DND-41 (cell line): ENCODE results near the gene PWWP2B.

ENCODE experiments used
- ATAC-seq: fragments of 200-7000 bp; cut with Tn5 transposase; 3 replicates; pipeline ENCODE4 v1.9.1; 2021; ENCODE audit warnings: low read depth; ENCODE audit not compliant: insufficient read depth
- DNase-seq: peaks from one replicate; pipeline ENCODE4 v3.0.0-alpha.2; 2020
- H2AFZ ChIP-seq: 2 replicates; pipeline ENCODE4 v1.6.0; 2012; ENCODE audit warnings: low read depth, low read length
- H3K27ac ChIP-seq: 2 replicates; pipeline ENCODE4 v1.5.1; 2012; ENCODE audit warnings: low read length, inconsistent platforms
- H3K27me3 ChIP-seq: fragments of 200-600 bp; sonication (generic); 2 replicates; pipeline ENCODE4 v1.6.0; 2012; ENCODE audit warnings: low read length, mild to moderate bottlenecking, inconsistent platforms; ENCODE audit not compliant: insufficient read depth, poor library complexity
- H3K36me3 ChIP-seq: 2 replicates; pipeline ENCODE4 v1.5.1; 2012; ENCODE audit warnings: low read length, inconsistent platforms; ENCODE audit not compliant: insufficient read depth
- H3K4me1 ChIP-seq: 2 replicates; pipeline ENCODE4 v1.5.1; 2012; ENCODE audit warnings: mild to moderate bottlenecking, low read length; ENCODE audit not compliant: insufficient read depth
- H3K4me2 ChIP-seq: 2 replicates; pipeline ENCODE4 v1.6.0; 2012; ENCODE audit warnings: mild to moderate bottlenecking, moderate library complexity, low read length, inconsistent platforms; ENCODE audit not compliant: insufficient read depth
- H3K4me3 ChIP-seq, 2 experiments: fragments of 200-600 bp in 1 of 2; shearing (Covaris generic) in 1 of 2; 2 replicates each; pipeline ENCODE4 v1.5.1; 2012 to 2016; ENCODE audit warnings: inconsistent platforms in 2 of 2, low read length in 2 of 2, mild to moderate bottlenecking in 2 of 2, low read depth in 1 of 2, moderate library complexity in 1 of 2
- H3K79me2 ChIP-seq: 2 replicates; pipeline ENCODE4 v1.6.0; 2012; ENCODE audit warnings: low read length, inconsistent platforms; ENCODE audit not compliant: insufficient read depth
- H3K9ac ChIP-seq: 2 replicates; pipeline ENCODE4 v1.6.0; 2012; ENCODE audit warnings: low read depth, mild to moderate bottlenecking, inconsistent platforms, low read length, moderate library complexity
- H3K9me3 ChIP-seq: 2 replicates; pipeline ENCODE4 v1.5.1; 2012; ENCODE audit warnings: low read length, moderate library complexity, mild to moderate bottlenecking, inconsistent platforms; ENCODE audit not compliant: insufficient read depth, severe bottlenecking
- H4K20me1 ChIP-seq: 2 replicates; pipeline ENCODE4 v1.6.0; 2012; ENCODE audit warnings: low read length; ENCODE audit not compliant: insufficient read depth
- EZH2 ChIP-seq: IDR thresholded peaks from 3 replicates; pipeline ENCODE4 v1.6.1; 2012; ENCODE audit warnings: borderline replicate concordance, low read depth, mild to moderate bottlenecking, moderate library complexity, low read length, inconsistent platforms; ENCODE audit not compliant: severe bottlenecking
- TF ChIP-seq, protein P1 (sequence below): IDR thresholded peaks from 2 replicates; pipeline ENCODE4 v1.5.1; 2012; ENCODE audit warnings: borderline replicate concordance, low read length, moderate library complexity, mild to moderate bottlenecking; ENCODE audit not compliant: poor library complexity, severe bottlenecking; ENCODE audit errors: extremely low read depth

PWWP2B gene

GRCh38 chr10:132392811-132393694 is 3.9 kb upstream of the PWWP2B start:
- H3K27ac ChIP-seq = no peak overlapping the region
- no peak overlapping the region for H2AFZ ChIP-seq
- H3K27me3 ChIP-seq = no peaks in the 10 kb centered on the region
- TF ChIP-seq, protein P1, sequence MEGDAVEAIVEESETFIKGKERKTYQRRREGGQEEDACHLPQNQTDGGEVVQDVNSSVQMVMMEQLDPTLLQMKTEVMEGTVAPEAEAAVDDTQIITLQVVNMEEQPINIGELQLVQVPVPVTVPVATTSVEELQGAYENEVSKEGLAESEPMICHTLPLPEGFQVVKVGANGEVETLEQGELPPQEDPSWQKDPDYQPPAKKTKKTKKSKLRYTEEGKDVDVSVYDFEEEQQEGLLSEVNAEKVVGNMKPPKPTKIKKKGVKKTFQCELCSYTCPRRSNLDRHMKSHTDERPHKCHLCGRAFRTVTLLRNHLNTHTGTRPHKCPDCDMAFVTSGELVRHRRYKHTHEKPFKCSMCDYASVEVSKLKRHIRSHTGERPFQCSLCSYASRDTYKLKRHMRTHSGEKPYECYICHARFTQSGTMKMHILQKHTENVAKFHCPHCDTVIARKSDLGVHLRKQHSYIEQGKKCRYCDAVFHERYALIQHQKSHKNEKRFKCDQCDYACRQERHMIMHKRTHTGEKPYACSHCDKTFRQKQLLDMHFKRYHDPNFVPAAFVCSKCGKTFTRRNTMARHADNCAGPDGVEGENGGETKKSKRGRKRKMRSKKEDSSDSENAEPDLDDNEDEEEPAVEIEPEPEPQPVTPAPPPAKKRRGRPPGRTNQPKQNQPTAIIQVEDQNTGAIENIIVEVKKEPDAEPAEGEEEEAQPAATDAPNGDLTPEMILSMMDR = no peak
- TF ChIP-seq EZH2 = no peak
- DNase-seq (no peak), ATAC-seq (no peak)
- peaks cover 3% of the 10 kb centered on the region; the same call in 1 of the 2 replicates for H3K79me2 ChIP-seq
- no peak overlapping the region for H3K9ac ChIP-seq
- H3K36me3 ChIP-seq = no peaks in the 10 kb centered on the region
- H3K4me1 ChIP-seq = peaks cover 14% of the 10 kb centered on the region
- no peaks in the 10 kb centered on the region for H3K9me3 ChIP-seq
- H4K20me1 ChIP-seq = 0 out of 2 replicates have a peak, but pooled peaks cover 4% of the 10 kb centered on the region
- H3K4me3 ChIP-seq = no peak overlapping the region
- H3K4me2 ChIP-seq = no peak overlapping the region

DNA sequence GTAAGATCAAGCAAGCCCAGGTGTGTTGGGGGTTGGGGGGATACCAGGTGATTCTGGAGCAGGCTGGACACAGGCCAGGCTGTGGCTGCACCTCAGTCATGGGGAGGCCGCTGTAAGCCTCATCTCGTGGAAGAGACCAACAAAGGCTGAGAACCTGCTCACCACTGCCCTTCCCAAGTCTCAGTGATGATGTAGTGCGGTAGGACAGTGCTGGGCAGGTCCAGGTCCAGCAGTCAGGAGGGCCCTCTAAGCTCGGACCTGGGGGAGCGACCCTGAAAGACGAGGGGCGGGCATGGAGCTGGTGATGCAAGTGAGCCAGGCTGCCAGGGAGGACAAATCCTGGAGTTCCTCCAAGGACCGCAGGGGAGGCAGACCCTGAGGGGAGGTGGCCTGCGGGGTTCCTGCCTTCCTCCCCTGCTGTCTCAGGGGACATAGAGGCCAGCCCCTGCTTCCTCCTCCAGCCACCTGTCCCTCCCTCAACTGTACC is 3.3 kb upstream of the PWWP2B start:
- Histone ChIP-seq H3K4me3 (no peak overlapping the region), H3K27ac (no peak overlapping the region), H3K9ac (no peak overlapping the region), H3K9me3 (no peaks in the 10 kb centered on the region), H3K27me3 (no peaks in the 10 kb centered on the region), H3K36me3 (no peaks in the 10 kb centered on the region), H3K4me2 (no peak overlapping the region), H3K79me2 (peaks cover 8% of the 10 kb centered on the region; the same call in 1 of the 2 replicates), H3K4me1 (peaks cover 20% of the 10 kb centered on the region), H4K20me1 (peaks cover 10% of the 10 kb centered on the region; the same call in 1 of the 2 replicates), H2AFZ (no peak overlapping the region)
- DNase-seq (no peak), ATAC-seq (no peak)
- TF ChIP-seq, protein P1 = no peak
- TF ChIP-seq EZH2 = no peak

GRCh38 chr10:132394201-132394811 is 2.7 kb upstream of the PWWP2B start:
- Histone ChIP-seq H3K79me2 (peaks cover 8% of the 10 kb centered on the region; the same call in 1 of the 2 replicates), H3K27me3 (no peaks in the 10 kb centered on the region), H3K36me3 (no peaks in the 10 kb centered on the region), H3K9me3 (no peaks in the 10 kb centered on the region), H3K27ac (no peak overlapping the region), H3K9ac (no peak overlapping the region), H2AFZ (no peak overlapping the region), H3K4me3 (no peak overlapping the region), H3K4me2 (no peak overlapping the region), H4K20me1 (peaks cover 15% of the 10 kb centered on the region), H3K4me1 (peaks cover 24% of the 10 kb centered on the region)
- DNase-seq = no peak
- ATAC-seq = no peak
- no peak for TF ChIP-seq EZH2
